GM12873 (cell line): ENCODE results near the gene SYVN1.

ENCODE experiments used
- CTCF ChIP-seq: IDR thresholded peaks from 2 replicates; pipeline ENCODE4 v1.5.1; 2012; ENCODE audit warnings: low read depth, mild to moderate bottlenecking, moderate library complexity, low read length, control low read depth; ENCODE audit not compliant: insufficient read depth; ENCODE audit errors: missing control alignments

Gene SYVN1

GRCh38 chr11:65128182-65129145 is 5.9 kb downstream of the SYVN1 start:
- no peak for TF ChIP-seq CTCF

GRCh38 chr11:65127473-65128181 is 6.7 kb downstream of the SYVN1 start:
- TF ChIP-seq CTCF, result no peak

- TF ChIP-seq CTCF, result no peak
Observed at GRCh38 chr11:65126624-65127274, 7.6 kb downstream of the SYVN1 start.

GRCh38 chr11:65125197-65126056 is 8.9 kb downstream of the SYVN1 start:
- TF ChIP-seq CTCF, result no peak

GRCh38 chr11:65124480-65125196 is 9.7 kb downstream of the SYVN1 start:
- no peak for TF ChIP-seq CTCF

- TF ChIP-seq CTCF, result no peak
Observed at GRCh38 chr11:65121865-65122696, 12.2 kb downstream of the SYVN1 start, which contains the start of the genes FAU and MRPL49. Gene FAU, minus strand, starts transcription at chr11:65122134. Its CDS starts 321 bp downstream, at chr11:65121813. Gene MRPL49, plus strand, starts transcription at chr11:65122321. Its CDS starts 26 bp downstream, at chr11:65122347.
